Measurements from ENCODE around the gene USP17L5.
"Not testable (repeated sequence)": the region's sequence is repeated elsewhere in the genome, so short reads cannot be mapped to it uniquely, and the experiment has no call there.

The USP17L5 gene
- total RNA-seq: 0 reads per million in 2 donors

GRCh38 chr4:9339103-9339502 lies at the start of gene USP17L5:
TSS of gene USP17L5 (plus strand) at chr4:9339403. CDS start at chr4:9339403, 0 bp downstream.
- DNase-seq: not testable (repeated sequence)

GRCh38 chr4:9324191-9324590 lies 15.0 kb upstream of the USP17L5 start:
- not testable (repeated sequence) for DNase-seq

- DNase-seq: not testable (repeated sequence)
These were observed 14.3 kb upstream of the USP17L5 start, which contains the start of gene USP17L24 for GRCh38 chr4:9324865-9325264. TSS of gene USP17L24 (plus strand) at chr4:9325165. CDS start at chr4:9325165, 0 bp downstream.

GRCh38 chr4:9329611-9330010 lies 9.6 kb upstream of the USP17L5 start, which contains the start of gene USP17L25:
TSS of gene USP17L25 (plus strand) at chr4:9329911. CDS start at chr4:9329911, 0 bp downstream.
- DNase-seq: not testable (repeated sequence)

GRCh38 chr4:9334358-9334757 lies 4.8 kb upstream of the USP17L5 start, which contains the start of gene USP17L26:
TSS of gene USP17L26 (plus strand) at chr4:9334658. CDS start at chr4:9334658, 0 bp downstream.
- not testable (repeated sequence) for DNase-seq

- not testable (repeated sequence) for DNase-seq
These were observed 4.6 kb downstream of the USP17L5 start, which contains the start of gene USP17L27 for GRCh38 chr4:9343848-9344247. TSS of gene USP17L27 (plus strand) at chr4:9344148. CDS start at chr4:9344148, 0 bp downstream.

GRCh38 chr4:9348593-9348992 lies 9.4 kb downstream of the USP17L5 start, which contains the start of gene USP17L28:
TSS of gene USP17L28 (plus strand) at chr4:9348893. CDS start at chr4:9348893, 0 bp downstream.
- DNase-seq: not testable (repeated sequence)

GRCh38 chr4:9350866-9351265 lies 11.7 kb downstream of the USP17L5 start:
- DNase-seq: not testable (repeated sequence)

- not testable (repeated sequence) for DNase-seq
These were observed 14.1 kb downstream of the USP17L5 start, which contains the start of gene USP17L29 for GRCh38 chr4:9353338-9353737. TSS of gene USP17L29 (plus strand) at chr4:9353638. CDS start at chr4:9353638, 0 bp downstream.

GRCh38 chr4:9362829-9363228 lies 23.6 kb downstream of the USP17L5 start, which contains the start of gene USP17L30:
TSS of gene USP17L30 (plus strand) at chr4:9363129. CDS start at chr4:9363129, 0 bp downstream.
- not testable (repeated sequence) for DNase-seq

- not testable (repeated sequence) for DNase-seq
These were observed 40.7 kb downstream of the USP17L5 start for GRCh38 chr4:9379881-9380280.

- DNase-seq: peak; percentile 20
These were observed 41.9 kb downstream of the USP17L5 start for GRCh38 chr4:9381012-9381534.

- DNase-seq: no peak
These were observed 44.9 kb downstream of the USP17L5 start for GRCh38 chr4:9384126-9384525.

- not testable (repeated sequence) for DNase-seq
These were observed 49.8 kb downstream of the USP17L5 start for GRCh38 chr4:9389001-9389400.
